Left lung (tissue), 10 donors: Measurements from ENCODE around the gene MCRIP2. TPM values are rescaled to one million over a fixed set of nuclear protein-coding genes. Genes with fewer than 3 reads are reported as not detected.

Source experiments
- ATAC-seq: fragments of 200-7000 bp; cut with Tn5 transposase; one replicate; pipeline ENCODE4 v1.9.1; 2020; ENCODE audit warnings: moderate library complexity
- DNase-seq, 4 donors: peaks; one replicate each; pipeline ENCODE4 v3.0.0-alpha.2; 2013 to 2020
- H3K27ac ChIP-seq, 2 donors: fragments of 200-600 bp; sonication (generic) in 1 of 2; one replicate each; pipeline versions ENCODE4 v1.5.0 to v1.8.0; 2020 to 2021
- H3K27me3 ChIP-seq, 2 donors: fragments of 200-600 bp; sonication (generic) in 1 of 2; one replicate each; pipeline versions ENCODE4 v1.5.0 to v1.8.0; 2020 to 2021
- H3K36me3 ChIP-seq, 2 donors: fragments of 200-600 bp; sonication (generic) in 1 of 2; one replicate each; pipeline versions ENCODE4 v1.5.0 to v1.8.0; 2020 to 2021
- H3K4me1 ChIP-seq, 2 donors: fragments of 200-600 bp; one replicate each; pipeline ENCODE4 v1.8.0; 2021
- H3K4me3 ChIP-seq, 2 donors: fragments of 200-600 bp; sonication (generic) in 1 of 2; one replicate each; pipeline versions ENCODE4 v1.5.0 to v1.8.0; 2020 to 2021; ENCODE audit warnings: mild to moderate bottlenecking in 1 of 2
- H3K9me3 ChIP-seq, 2 donors: fragments of 200-600 bp; sonication (generic) in 1 of 2; one replicate each; pipeline versions ENCODE4 v1.5.0 to v1.8.0; 2020 to 2021
- CTCF ChIP-seq, 2 donors: fragments of 200-600 bp; sonication (generic) in 1 of 2; IDR thresholded peaks; one replicate each; pipeline versions ENCODE4 v1.5.0 to v1.8.0; 2021; ENCODE audit warnings: antibody characterized with exemption in 2 of 2
- intact Hi-C, 2 donors: fragments of 100-400 bp; cut with DNase I; formaldehyde crosslinking; loops; one replicate each; pipeline versions ENCODE4 v1.11.2 to v1.14.2; 2022
- polyA plus RNA-seq, 6 donors: library from polyadenylated mRNA; unstranded; fragments of 120-200 nt; gene quantifications; one replicate each; pipeline ENCODE4 v1.2.1, GENCODE V29; 2013; ENCODE audit not compliant: insufficient read length in 6 of 6
- total RNA-seq, 2 donors: library from RNA; stranded (reverse); fragmentation: NEBNext Ultra II Directional; extraction: Animal tissue kit (Norgen Biotek cat#: 25700); gene quantifications; one replicate each; pipeline ENCODE4 v1.2.1, GENCODE V29; 2021
- donor health status: DM: no; HTN: yes; CAD: no.
- donor health status: DM: no; HTN: no; CAD: no.

MCRIP2 gene
- total and polyA plus RNA-seq, 8 donors = 6.8 to 42.5 (median 12.1) TPM

GRCh38 chr16:646679-647172 is 5.1 kb downstream of the MCRIP2 start:
- Histone ChIP-seq H3K9me3 (no peaks in the 10 kb centered on the region), H3K27ac (no peak overlapping the region), H3K4me3 (no peak overlapping the region), H3K27me3 (no peaks in the 10 kb centered on the region), H3K36me3 (peaks cover 0 to 17% of the 10 kb centered on the region in 2 donors), H3K4me1 (peaks cover 31 to 72% of the 10 kb centered on the region in 2 donors)
- no peak for TF ChIP-seq CTCF (IDR thresholded peaks at IDR 0.05)
- no peak for ATAC-seq
- DNase-seq = no peak
- intact Hi-C loops = no loop called here

GRCh38 chr16:647173-647902 is 5.7 kb downstream of the MCRIP2 start:
- Histone ChIP-seq H3K4me3 (peak overlapping the region in 1 of 2 donors; percentile 90), H3K36me3 (peaks cover 0 to 23% of the 10 kb centered on the region in 2 donors), H3K27me3 (no peaks in the 10 kb centered on the region), H3K9me3 (no peaks in the 10 kb centered on the region), H3K27ac (no peak overlapping the region), H3K4me1 (peaks cover 31 to 71% of the 10 kb centered on the region in 2 donors)
- intact Hi-C loops = no loop called here
- ATAC-seq (no peak), DNase-seq (no peak)
- TF ChIP-seq CTCF (IDR thresholded peaks at IDR 0.05) = no peak

GRCh38 chr16:648071-648780 is 6.6 kb downstream of the MCRIP2 start:
- no peak for DNase-seq
- peak; percentile 13 to 40 for TF ChIP-seq CTCF (IDR thresholded peaks at IDR 0.05)
- peaks cover 22 to 62% of the 10 kb centered on the region in 2 donors for H3K4me1 ChIP-seq

GRCh38 chr16:648781-649589 is 7.4 kb downstream of the MCRIP2 start, which contains the start of gene WDR90:
Gene WDR90, plus strand, starts transcription at chr16:649365. Its CDS starts 52 bp downstream, at chr16:649417.
- intact Hi-C loops = no loop called here
- Histone ChIP-seq H3K4me1 (peaks cover 19 to 54% of the 10 kb centered on the region in 2 donors), H3K27ac (peak within 1 kb of the TSS; percentile 83 to 88), H3K27me3 (no peaks in the 10 kb centered on the region), H3K9me3 (no peaks in the 10 kb centered on the region), H3K36me3 (peaks cover 0 to 35% of the 10 kb centered on the region in 2 donors), H3K4me3 (peak within 1 kb of the TSS; percentile 79 to 90)
- peak; percentile 86 to 98 (median 95) for DNase-seq
- ATAC-seq = peak; percentile 92
- no peak for TF ChIP-seq CTCF (IDR thresholded peaks at IDR 0.05)

More at GRCh38 chr16:648071-648780, 6.6 kb downstream of the MCRIP2 start:
- no peaks in the 10 kb centered on the region for H3K27me3 ChIP-seq
- peak overlapping the region; percentile 79 to 90 for H3K4me3 ChIP-seq
- peak; percentile 44 for ATAC-seq
- H3K9me3 ChIP-seq = no peaks in the 10 kb centered on the region
- H3K36me3 ChIP-seq = peaks cover 0 to 30% of the 10 kb centered on the region in 2 donors
- peak overlapping the region; percentile 83 to 88 for H3K27ac ChIP-seq
- intact Hi-C loops = no loop called here
